Thyroid gland (tissue), 4 donors: ENCODE results near the gene STX12.

Experiments
- CTCF ChIP-seq, 6 experiments: fragments of 200-600 bp in 3 of 6; fragments of 450-650 bp in 3 of 6; sonication (generic) in 3 of 6; IDR thresholded peaks; one replicate each; pipeline ENCODE4 v1.5.1; 2016 to 2019; ENCODE audit warnings: antibody characterized with exemption in 6 of 6, mild to moderate bottlenecking in 2 of 6, inconsistent platforms in 1 of 6, moderate library complexity in 1 of 6
- POLR2A ChIP-seq, 2 donors: fragments of 450-650 bp; IDR thresholded peaks; one replicate each; pipeline ENCODE4 v1.6.1; 2017; ENCODE audit warnings: antibody characterized with exemption in 2 of 2, mild to moderate bottlenecking in 2 of 2, moderate library complexity in 1 of 2

- TF ChIP-seq CTCF (IDR thresholded peaks at IDR 0.05): no peak
- no peak for TF ChIP-seq POLR2A (IDR thresholded peaks at IDR 0.05)
Measured at GRCh38 chr1:27806758-27807157, 33.7 kb downstream of the STX12 start.
